ENCODE data around the gene TRAPPC12. TPM values are rescaled to one million over a fixed set of nuclear protein-coding genes. Genes with fewer than 3 reads are reported as not detected.

The TRAPPC12 gene
- total RNA-seq, 3 donors from 2014 or later (not counting 1 experiment from before 2014, with no cell fraction given), result 65.1 to 92.6 (median 86.7) TPM

DNA sequence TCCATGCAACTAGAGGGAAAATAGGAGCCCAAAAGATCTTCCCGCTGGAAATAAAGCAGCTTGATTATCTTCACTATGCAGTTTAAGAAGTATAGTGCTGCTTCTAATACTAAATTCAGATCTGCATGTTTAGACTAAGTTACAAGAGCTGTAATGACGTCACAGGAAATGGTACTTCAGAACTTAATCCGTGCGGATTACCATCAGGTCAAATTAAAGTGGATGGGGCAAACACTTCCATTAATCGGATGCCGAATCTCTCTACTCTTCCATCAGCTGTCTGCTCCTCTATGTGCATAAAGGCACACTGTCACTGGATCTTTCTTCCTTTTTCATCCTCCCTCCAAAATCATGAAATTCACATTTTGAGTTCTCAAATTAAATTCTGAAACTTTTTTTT lies 52.6 kb downstream of the TRAPPC12 start:
- no peak overlapping the region for H3K4me3 ChIP-seq (ENCODE audit: low read length)
- 95% methylated on average over 6 of the region's 6 CpGs for whole genome bisulfite sequencing (ENCODE audit: insufficient coverage)
- Mint-ChIP-seq H3K27me3 (ENCODE audit: low read depth in 2 of 2) (no peaks in the 10 kb centered on the region), H3K4me1 (peaks cover 7 to 9% of the 10 kb centered on the region in 2 donors), H3K27ac (peak overlapping the region in 1 of 2 donors; percentile 3), H3K4me3 (no peak overlapping the region), H3K9me3 (no peaks in the 10 kb centered on the region), H3K36me3 (peaks cover 15% of the 10 kb centered on the region)
- peaks cover 27% of the 10 kb centered on the region for H3K36me3 ChIP-seq (ENCODE audit: control insufficient read depth, insufficient read depth, low read length)
- DNase-seq (no peak), ATAC-seq (no peak)
- no peaks in the 10 kb centered on the region for H3K9me3 ChIP-seq (ENCODE audit: control insufficient read depth, insufficient read depth, low read length)
- intact Hi-C loops (cut with micrococcal nuclease), result no loop called here
- TF ChIP-seq, protein P1, sequence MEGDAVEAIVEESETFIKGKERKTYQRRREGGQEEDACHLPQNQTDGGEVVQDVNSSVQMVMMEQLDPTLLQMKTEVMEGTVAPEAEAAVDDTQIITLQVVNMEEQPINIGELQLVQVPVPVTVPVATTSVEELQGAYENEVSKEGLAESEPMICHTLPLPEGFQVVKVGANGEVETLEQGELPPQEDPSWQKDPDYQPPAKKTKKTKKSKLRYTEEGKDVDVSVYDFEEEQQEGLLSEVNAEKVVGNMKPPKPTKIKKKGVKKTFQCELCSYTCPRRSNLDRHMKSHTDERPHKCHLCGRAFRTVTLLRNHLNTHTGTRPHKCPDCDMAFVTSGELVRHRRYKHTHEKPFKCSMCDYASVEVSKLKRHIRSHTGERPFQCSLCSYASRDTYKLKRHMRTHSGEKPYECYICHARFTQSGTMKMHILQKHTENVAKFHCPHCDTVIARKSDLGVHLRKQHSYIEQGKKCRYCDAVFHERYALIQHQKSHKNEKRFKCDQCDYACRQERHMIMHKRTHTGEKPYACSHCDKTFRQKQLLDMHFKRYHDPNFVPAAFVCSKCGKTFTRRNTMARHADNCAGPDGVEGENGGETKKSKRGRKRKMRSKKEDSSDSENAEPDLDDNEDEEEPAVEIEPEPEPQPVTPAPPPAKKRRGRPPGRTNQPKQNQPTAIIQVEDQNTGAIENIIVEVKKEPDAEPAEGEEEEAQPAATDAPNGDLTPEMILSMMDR (IDR thresholded peaks at IDR 0.05), result no peak
- no peaks in the 10 kb centered on the region for H3K27me3 ChIP-seq (ENCODE audit: control insufficient read depth, insufficient read depth, low read length)
- H3K27ac ChIP-seq (ENCODE audit: low read length), result no peak overlapping the region
- no peaks in the 10 kb centered on the region for H3K4me1 ChIP-seq (ENCODE audit: control insufficient read depth, insufficient read depth, low read length)

DNA sequence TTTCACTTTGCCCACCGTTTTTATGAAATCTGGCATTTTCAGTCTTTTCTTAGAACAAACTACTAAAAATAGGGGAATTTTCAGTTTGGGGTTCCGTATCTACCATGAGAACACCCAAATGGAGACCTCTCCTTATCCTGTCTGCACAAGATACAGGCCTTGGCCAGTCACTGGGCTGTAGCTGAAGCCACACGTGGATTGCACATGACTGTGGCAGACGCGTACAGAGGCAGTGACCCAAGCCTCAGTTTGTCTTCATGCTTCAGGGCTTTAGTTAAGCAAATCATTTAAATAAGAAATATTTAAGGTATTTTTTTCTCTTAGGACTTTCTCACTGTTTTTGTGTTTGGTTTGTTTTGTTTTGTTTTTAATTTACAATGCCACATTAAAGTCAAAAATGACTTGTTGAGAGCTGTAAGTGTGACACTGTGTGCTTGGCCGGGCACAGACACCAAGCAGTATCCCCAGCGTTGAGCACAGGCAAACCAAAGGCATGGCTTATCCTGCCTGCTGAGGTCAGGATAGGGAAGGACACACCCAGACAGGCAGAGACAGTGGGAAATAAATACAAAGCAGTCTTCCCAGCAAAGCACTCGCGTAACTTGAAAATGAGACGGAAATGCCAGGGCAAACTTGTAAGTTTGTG lies 53.3 kb downstream of the TRAPPC12 start:
- no peaks in the 10 kb centered on the region for H3K27me3 ChIP-seq (ENCODE audit: control insufficient read depth, insufficient read depth, low read length)
- H3K36me3 Mint-ChIP-seq, result peaks cover 15% of the 10 kb centered on the region
- peaks cover 7 to 9% of the 10 kb centered on the region in 2 donors for H3K4me1 Mint-ChIP-seq
- no peak overlapping the region for H3K4me3 ChIP-seq (ENCODE audit: low read length)
- 93% methylated on average over 10 of the region's 10 CpGs for WGBS (ENCODE audit: insufficient coverage)
- TF ChIP-seq, protein P1 (IDR thresholded peaks at IDR 0.05), result no peak
- no peaks in the 10 kb centered on the region for H3K4me1 ChIP-seq (ENCODE audit: control insufficient read depth, insufficient read depth, low read length)
- H3K27ac ChIP-seq (ENCODE audit: low read length), result no peak overlapping the region
- intact Hi-C loops (cut with micrococcal nuclease), result no loop called here
- no peaks in the 10 kb centered on the region for H3K9me3 Mint-ChIP-seq
- DNase-seq, result no peak
- no peak overlapping the region for H3K27ac Mint-ChIP-seq
- peaks cover 24% of the 10 kb centered on the region for H3K36me3 ChIP-seq (ENCODE audit: control insufficient read depth, insufficient read depth, low read length)
- no peak overlapping the region for H3K4me3 Mint-ChIP-seq
- no peaks in the 10 kb centered on the region for H3K27me3 Mint-ChIP-seq (ENCODE audit: low read depth in 2 of 2)
- no peaks in the 10 kb centered on the region for H3K9me3 ChIP-seq (ENCODE audit: control insufficient read depth, insufficient read depth, low read length)
- no peak for ATAC-seq

DNA sequence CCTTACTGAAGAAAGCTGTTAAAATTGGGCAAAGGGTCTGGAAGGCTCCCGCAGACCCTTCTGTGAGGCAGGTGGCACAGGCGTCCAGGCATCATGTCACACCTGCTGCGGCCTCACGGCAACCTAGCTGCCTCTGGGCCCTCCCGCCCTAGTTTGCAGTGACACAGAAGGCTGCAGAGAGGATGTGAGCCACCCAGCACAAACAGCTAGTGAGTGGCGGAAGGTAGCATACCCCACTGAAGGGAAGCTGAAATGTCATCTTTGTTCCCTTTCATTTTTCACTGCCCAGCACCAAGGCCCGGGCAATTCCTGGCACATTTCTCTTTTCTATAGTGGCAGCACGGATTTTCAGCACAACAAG lies 53.8 kb downstream of the TRAPPC12 start:
- Histone ChIP-seq H3K9me3 (ENCODE audit: control insufficient read depth, insufficient read depth, low read length) (no peaks in the 10 kb centered on the region), H3K36me3 (ENCODE audit: control insufficient read depth, insufficient read depth, low read length) (peaks cover 24% of the 10 kb centered on the region), H3K27me3 (ENCODE audit: control insufficient read depth, insufficient read depth, low read length) (no peaks in the 10 kb centered on the region), H3K4me1 (ENCODE audit: control insufficient read depth, insufficient read depth, low read length) (no peaks in the 10 kb centered on the region), H3K27ac (ENCODE audit: low read length) (no peak overlapping the region), H3K4me3 (ENCODE audit: low read length) (no peak overlapping the region)
- Mint-ChIP-seq H3K9me3 (no peaks in the 10 kb centered on the region), H3K27me3 (ENCODE audit: low read depth in 2 of 2) (no peaks in the 10 kb centered on the region), H3K4me3 (no peak overlapping the region), H3K4me1 (peaks cover 7 to 9% of the 10 kb centered on the region in 2 donors), H3K36me3 (peaks cover 15% of the 10 kb centered on the region), H3K27ac (no peak overlapping the region)
- ATAC-seq (no peak), DNase-seq (no peak)
- intact Hi-C loops (cut with micrococcal nuclease), result no loop called here
- TF ChIP-seq, protein P1 (IDR thresholded peaks at IDR 0.05), result no peak
- 95% methylated on average over 7 of the region's 8 CpGs for WGBS (ENCODE audit: insufficient coverage)

Data from natural killer cell (primary cell).